K562 (cell line): Measurements from ENCODE around the gene SLC22A12. TPM values are rescaled to one million over a fixed set of nuclear protein-coding genes. Genes with fewer than 3 reads are reported as not detected.

ENCODE experiments used
- ATAC-seq: fragments of 200-7000 bp; cut with Tn5 transposase; 3 replicates; pipeline ENCODE4 v1.9.1; 2020; ENCODE audit warnings: moderate library complexity
- BruUV-seq: library from RNA; stranded (reverse); fragments of 400-500 nt; replicated peaks from 2 replicates; lab custom pipeline; 2021; lab: Mats Ljungman, UMichigan
- CTCF ChIA-PET: fragments of 300-600 bp; formaldehyde crosslinking; extraction: SDS; loops from one replicate; lab custom pipeline; 2021; ENCODE audit warnings: low intra/inter-chr PET ratio; lab: Yijun Ruan, JAX
- POLR2A ChIA-PET: fragments of 300-600, 350-650 bp; sonication (Branson Sonifier 250); formaldehyde crosslinking; extraction: SDS; loops from one replicate; lab custom pipeline; 2021; ENCODE audit warnings: antibody characterized with exemption, inconsistent platforms; lab: Yijun Ruan, JAX
- DNase-seq, 4 experiments: peaks; one replicate each; pipeline versions ENCODE4 v3.0.0 to v3.0.0-alpha.2; 2011 to 2018; ENCODE audit warnings: low spot score in 3 of 4, mixed read lengths in 3 of 4; ENCODE audit errors: extremely low read depth in 1 of 4
- FAIRE-seq: peaks from 2 replicates; lab custom pipeline; 2011; peaks lifted over from hg19 to GRCh38; lab: Jason Lieb, UNC
- H2AFZ ChIP-seq: 2 replicates; pipeline ENCODE4 v1.6.0; 2011; ENCODE audit warnings: low read depth, low read length, control low read depth, inconsistent platforms
- H3K27ac ChIP-seq: fragments of 200-600 bp; 3 replicates; pipeline ENCODE4 v1.8.0; 2011; ENCODE audit warnings: low read depth, mild to moderate bottlenecking, control low read depth, inconsistent platforms, low read length, moderate library complexity, mixed read lengths; ENCODE audit errors: extremely low read depth
- H3K27me3 ChIP-seq, 2 experiments: fragments of 300-600 bp in 1 of 2; 2 replicates in 1 of 2; 3 replicates in 1 of 2; pipeline versions ENCODE4 v1.6.0 to v1.8.0; 2011; ENCODE audit warnings: inconsistent platforms in 2 of 2, low read length in 2 of 2, mild to moderate bottlenecking in 1 of 2, mixed read lengths in 1 of 2, moderate library complexity in 1 of 2; ENCODE audit not compliant: control insufficient read depth in 2 of 2, insufficient read depth in 2 of 2
- H3K36me3 ChIP-seq: fragments of 300-600 bp; 3 replicates; pipeline ENCODE4 v1.8.0; 2011; ENCODE audit warnings: mild to moderate bottlenecking, low read length, inconsistent platforms; ENCODE audit not compliant: control insufficient read depth, insufficient read depth
- H3K4me1 ChIP-seq, 2 experiments: fragments of 200-600 bp in 1 of 2; replicated peaks in 1 of 2; 2 replicates in 1 of 2; 3 replicates in 1 of 2; pipeline versions ENCODE4 v1.5.1 to v1.8.0; 2011; ENCODE audit warnings: inconsistent platforms in 2 of 2, low read length in 2 of 2, mild to moderate bottlenecking in 1 of 2, mixed read lengths in 1 of 2, moderate library complexity in 1 of 2; ENCODE audit not compliant: control insufficient read depth in 2 of 2, insufficient read depth in 2 of 2
- H3K4me2 ChIP-seq: 2 replicates; pipeline ENCODE4 v1.6.1; 2011; ENCODE audit warnings: low read length, control low read depth, inconsistent platforms, mixed read lengths; ENCODE audit not compliant: insufficient read depth
- H3K4me3 ChIP-seq: fragments of 200-600 bp; sonication (generic), shearing (Covaris generic); 2 replicates; pipeline ENCODE4 v1.5.1; 2016; ENCODE audit warnings: control low read depth, inconsistent platforms
- H3K79me2 ChIP-seq: fragments of 200-600 bp; 3 replicates; pipeline ENCODE4 v1.8.0; 2011; ENCODE audit warnings: low read length, inconsistent platforms; ENCODE audit not compliant: control insufficient read depth, insufficient read depth
- H3K9ac ChIP-seq, 2 experiments: 2 replicates each; pipeline versions ENCODE4 v1.6.0 to v1.6.1; 2011; ENCODE audit warnings: low read depth in 2 of 2, low read length in 2 of 2, control low read depth in 1 of 2, inconsistent platforms in 1 of 2, mild to moderate bottlenecking in 1 of 2, mixed read lengths in 1 of 2; ENCODE audit not compliant: insufficient read depth in 1 of 2
- H3K9me1 ChIP-seq: one replicate; pipeline ENCODE4 v1.6.0; 2011; ENCODE audit warnings: inconsistent platforms, mild to moderate bottlenecking, low read length, moderate library complexity; ENCODE audit not compliant: control insufficient read depth, insufficient read depth
- H3K9me3 ChIP-seq: replicated peaks from 2 replicates; pipeline ENCODE4 v1.5.1; 2011; ENCODE audit warnings: low read depth, low read length, inconsistent platforms; ENCODE audit not compliant: control insufficient read depth, insufficient read depth
- H4K20me1 ChIP-seq: replicated peaks from 2 replicates; pipeline ENCODE4 v1.6.1; 2011; ENCODE audit warnings: low read length, inconsistent platforms, mixed read lengths; ENCODE audit not compliant: control insufficient read depth, insufficient read depth
- ADNP ChIP-seq: fragments of 200-800 bp; sonication (Bioruptor generic); IDR thresholded peaks from 2 replicates; pipeline ENCODE4 v1.6.1; 2016; ENCODE audit warnings: missing genetic modification characterization, missing compliant biosample characterization
- ELF2 ChIP-seq: fragments of 250-450 bp; sonication (Bioruptor Pico); IDR thresholded peaks from 2 replicates; pipeline ENCODE4 v1.5.0; 2021; ENCODE audit warnings: mild to moderate bottlenecking
- KHSRP ChIP-seq: fragments of 450-650 bp; IDR thresholded peaks from 2 replicates; pipeline ENCODE4 v1.6.1; 2017
- SPI1 ChIP-seq: IDR thresholded peaks from 2 replicates; pipeline ENCODE4 v1.6.1; 2011; ENCODE audit warnings: low read depth, low read length, control low read depth, borderline replicate concordance
- STAG1 ChIP-seq: sonication (generic); formaldehyde crosslinking; IDR thresholded peaks from 2 replicates; pipeline ENCODE4 v1.5.0; 2020; ENCODE audit warnings: missing genetic modification reagents, borderline replicate concordance
- WGBS: fragments of 100-300 bp; shearing (Covaris generic); methylation state at CpG from one replicate; pipeline ENCODE4 v1.1.6; 2016; ENCODE audit warnings: low coverage, mixed read lengths; ENCODE audit not compliant: insufficient coverage; ENCODE audit errors: missing lambda C conversion rate; 5-methylcytosine and 5-hydroxymethylcytosine counted together
- in situ Hi-C: fragments of 300-500 bp; cut with MboI; formaldehyde crosslinking; loops from 4 replicates; pipeline ENCODE4 v1.15.0; 2018; ENCODE audit warnings: inconsistent platforms, mixed read lengths
- intact Hi-C: fragments of 100-400 bp; cut with micrococcal nuclease; formaldehyde crosslinking; loops from 2 replicates; pipeline ENCODE4 v1.14.2; 2022
- polyA plus RNA-seq, 8 experiments: library from polyadenylated mRNA; depleted of rRNA in 4 of 8; stranded (reverse) in 5 of 8; unstranded in 3 of 8; fragments of >200 nt; fragmentation: Nextera tagmentation in 2 of 8; fragmentation: Illumina TruSeq in 1 of 8; extraction: Ambion mirVana in 2 of 8; extraction: Trizol in 1 of 8; gene quantifications; 2 replicates each; pipeline versions ENCODE4 v1.2.1 to v1.2.3, GENCODE V29; 2011 to 2014; ENCODE audit warnings: inconsistent platforms in 1 of 8, missing spikeins in 1 of 8
- total RNA-seq, 7 experiments: library from RNA; depleted of rRNA in 6 of 7; stranded (reverse); fragments of >200 nt in 6 of 7; fragmentation: Illumina TruSeq in 2 of 7; extraction: Trizol in 2 of 7; gene quantifications; 2 replicates each; pipeline versions ENCODE4 v1.2.1 to v1.2.3, GENCODE V29; 2011 to 2021; ENCODE audit warnings: low replicate concordance in 1 of 7
- TF ChIP-seq, protein P1 (sequence below): fragments of 250-450 bp; sonication (Bioruptor Pico); IDR thresholded peaks from 2 replicates; pipeline ENCODE4 v1.8.0; 2021; ENCODE audit warnings: moderate library complexity, mild to moderate bottlenecking, inconsistent platforms
- TF ChIP-seq, protein P2 (sequence below): IDR thresholded peaks from 2 replicates; pipeline ENCODE4 v1.6.1; 2011; ENCODE audit not compliant: insufficient read length; ENCODE audit errors: extremely low read depth

SLC22A12 gene
- total and polyA plus RNA-seq, 9 of the 15 experiments (the other 6 are each of a cell fraction or from before 2014, with no cell fraction given) = not detected

DNA sequence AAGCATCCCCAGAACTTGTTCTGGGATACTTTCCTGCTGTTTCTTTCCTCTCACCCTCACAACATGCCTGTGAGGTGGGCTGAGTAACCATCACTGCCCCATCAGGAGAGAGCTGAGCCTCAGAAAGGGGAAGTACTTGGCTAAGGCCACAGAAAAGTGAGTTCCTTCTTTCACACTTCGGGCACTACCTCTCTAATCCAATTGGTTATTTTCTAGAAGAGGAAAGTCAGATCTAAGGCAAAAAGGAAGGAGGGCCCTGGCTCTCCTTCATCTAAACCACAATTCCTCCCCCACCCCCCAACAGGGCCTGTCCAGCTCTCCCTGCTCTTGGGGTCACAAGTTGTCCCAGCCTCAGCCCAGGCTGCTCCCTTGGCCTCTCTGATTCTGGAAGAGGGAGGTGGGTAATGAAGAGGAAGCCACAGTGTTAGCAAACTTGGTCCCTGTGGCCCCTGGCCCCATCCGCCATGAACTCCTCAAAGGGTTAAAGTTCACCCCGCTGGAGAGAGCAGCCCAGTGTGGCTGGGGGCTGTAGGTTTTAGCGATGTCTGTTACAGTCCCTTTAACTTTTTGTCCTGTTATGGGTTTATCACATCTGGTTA, 34.0 kb downstream of the SLC22A12 start:
- no peaks in the 10 kb centered on the region; the same call in 1 of the 2 replicates for H4K20me1 ChIP-seq
- ATAC-seq = 0 out of 3 replicates have a peak, but pooled peaks have one; percentile 39
- peaks cover 6 to 15% of the 10 kb centered on the region in 2 experiments; a peak in 4 of 5 replicates for H3K4me1 ChIP-seq
- no peaks in the 10 kb centered on the region for H3K9me1 ChIP-seq
- H3K79me2 ChIP-seq = no peaks in the 10 kb centered on the region
- no peak for DNase-seq
- no peaks in the 10 kb centered on the region for H3K9me3 ChIP-seq
- ChIA-PET CTCF (no interaction called here), POLR2A (interaction anchor here (0.5 to 0.9 kb wide), 4 partner anchors 17 to 200 kb away, joined by 3 to 5 read pairs (median 3); no protein-coding TSS in a partner anchor)
- no peak overlapping the region for H3K9ac ChIP-seq
- no peak for FAIRE-seq
- no peak overlapping the region for H3K27ac ChIP-seq
- in situ Hi-C loops (no loop called here), intact Hi-C loops (no loop called here)
- WGBS = 19% methylated on average over 4 of the region's 4 CpGs
- H3K36me3 ChIP-seq = no peaks in the 10 kb centered on the region
- no peak overlapping the region for H3K4me3 ChIP-seq
- peak; percentile 86; the same call in 1 of the 2 replicates for TF ChIP-seq SPI1
- TF ChIP-seq, protein P1, sequence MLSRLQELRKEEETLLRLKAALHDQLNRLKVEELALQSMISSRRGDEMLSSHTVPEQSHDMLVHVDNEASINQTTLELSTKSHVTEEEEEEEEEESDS = no peak
- TF ChIP-seq, protein P2, sequence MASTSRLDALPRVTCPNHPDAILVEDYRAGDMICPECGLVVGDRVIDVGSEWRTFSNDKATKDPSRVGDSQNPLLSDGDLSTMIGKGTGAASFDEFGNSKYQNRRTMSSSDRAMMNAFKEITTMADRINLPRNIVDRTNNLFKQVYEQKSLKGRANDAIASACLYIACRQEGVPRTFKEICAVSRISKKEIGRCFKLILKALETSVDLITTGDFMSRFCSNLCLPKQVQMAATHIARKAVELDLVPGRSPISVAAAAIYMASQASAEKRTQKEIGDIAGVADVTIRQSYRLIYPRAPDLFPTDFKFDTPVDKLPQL = no peak
- TF ChIP-seq KHSRP = no peak
- TF ChIP-seq ADNP = no peak
- TF ChIP-seq STAG1 (CRISPR knock-in tag) = no peak
- TF ChIP-seq ELF2 = no peak
- H3K27me3 ChIP-seq = peaks cover 0 to 22% of the 10 kb centered on the region in 2 experiments; a peak in 1 of 5 replicates
- no peak overlapping the region for H3K4me2 ChIP-seq
- BruUV-seq = no TSS peak
- no peak overlapping the region for H2AFZ ChIP-seq
